Activated CD4-positive, alpha-beta T cell treated with anti-CD3 and anti-CD28 coated beads, Interleukin-2, Interleukin-4, amounts not matched to agents 100 ng/mL and 50 ng/mL, durations not matched to agents 16 hours and 8 hours (primary cell): Measurements from ENCODE around the gene SRF.

Source experiments
- DNase-seq: peaks from one replicate; pipeline ENCODE4 v3.0.0-alpha.2; 2020; ENCODE audit warnings: low spot score

The SRF gene

GRCh38 chr6:43183441-43183840, 12.4 kb downstream of the SRF start:
- DNase-seq = no peak

- DNase-seq = no peak
Observed at GRCh38 chr6:43184268-43184985, 13.4 kb downstream of the SRF start.

GRCh38 chr6:43185391-43185985, 14.4 kb downstream of the SRF start:
- no peak for DNase-seq

- DNase-seq = no peak
Observed at GRCh38 chr6:43186019-43186418, 14.9 kb downstream of the SRF start.

- no peak for DNase-seq
Observed at GRCh38 chr6:43186706-43187105, 15.6 kb downstream of the SRF start.

- DNase-seq = no peak
Observed at GRCh38 chr6:43187821-43188220, 16.8 kb downstream of the SRF start.

GRCh38 chr6:43188426-43188825, 17.4 kb downstream of the SRF start:
- no peak for DNase-seq

- DNase-seq = no peak
Observed at GRCh38 chr6:43189776-43190304, 18.8 kb downstream of the SRF start.

- no peak for DNase-seq
Observed at GRCh38 chr6:43192911-43193310, 21.8 kb downstream of the SRF start.

GRCh38 chr6:43193929-43194328, 22.9 kb downstream of the SRF start:
- DNase-seq = no peak

GRCh38 chr6:43196337-43196736, 25.3 kb downstream of the SRF start:
- DNase-seq = no peak

GRCh38 chr6:43199912-43200311, 28.8 kb downstream of the SRF start:
- DNase-seq = no peak

GRCh38 chr6:43200541-43200940, 29.5 kb downstream of the SRF start:
- DNase-seq = no peak

- DNase-seq = no peak
Observed at GRCh38 chr6:43202451-43202850, 31.4 kb downstream of the SRF start.

GRCh38 chr6:43203029-43203717, 32.1 kb downstream of the SRF start:
- DNase-seq = no peak

- no peak for DNase-seq
Observed at GRCh38 chr6:43203718-43204095, 32.6 kb downstream of the SRF start.

- DNase-seq = no peak
Observed at GRCh38 chr6:43204271-43205105, 33.4 kb downstream of the SRF start.

- DNase-seq = no peak
Observed at GRCh38 chr6:43205849-43206248, 34.8 kb downstream of the SRF start.

GRCh38 chr6:43207286-43207685, 36.2 kb downstream of the SRF start:
- no peak for DNase-seq

- no peak for DNase-seq
Observed at GRCh38 chr6:43211955-43212354, 40.9 kb downstream of the SRF start.

GRCh38 chr6:43213431-43213830, 42.4 kb downstream of the SRF start:
- DNase-seq = no peak

- DNase-seq = no peak
Observed at GRCh38 chr6:43215066-43215465, 44.0 kb downstream of the SRF start.
